NB4 (cell line): Measurements from ENCODE around the gene COMMD1.
A peak's percentile ranks its signal among the peaks of the same experiment; 100 is the strongest.
"Not testable (repeated sequence)": the region's sequence is repeated elsewhere in the genome, so short reads cannot be mapped to it uniquely, and the experiment has no call there.

Source experiments
- DNase-seq: peaks from one replicate; pipeline ENCODE4 v3.0.0; 2010; ENCODE audit warnings: low read depth
- H3K4me3 ChIP-seq: one replicate; pipeline ENCODE4 v1.5.1; 2011; ENCODE audit warnings: mild to moderate bottlenecking, low read depth, low read length, moderate library complexity
- CTCF ChIP-seq: IDR thresholded peaks from one replicate; pipeline ENCODE4 v1.5.1; 2012; ENCODE audit warnings: low read depth, low read length
- MAX ChIP-seq: IDR thresholded peaks from 2 replicates; pipeline ENCODE4 v1.6.1; 2011; ENCODE audit warnings: low read depth, low read length
- MYC ChIP-seq: IDR thresholded peaks from 2 replicates; pipeline ENCODE4 v1.6.1; 2011; ENCODE audit warnings: low read depth, low read length
- POLR2A ChIP-seq: IDR thresholded peaks from 2 replicates; pipeline ENCODE4 v1.6.1; 2011; ENCODE audit warnings: mild to moderate bottlenecking; ENCODE audit not compliant: insufficient read length; ENCODE audit errors: extremely low read depth

The COMMD1 gene

GRCh38 chr2:62119311-62119974 is 214.0 kb downstream of the COMMD1 start:
- peak; percentile 56 for DNase-seq
- no peak for TF ChIP-seq MAX
- TF ChIP-seq POLR2A: no peak
- no peak for TF ChIP-seq MYC
- TF ChIP-seq CTCF: no peak
- H3K4me3 ChIP-seq: no peak overlapping the region

GRCh38 chr2:62126239-62126638 is 220.8 kb downstream of the COMMD1 start:
- DNase-seq, H3K4me3 ChIP-seq: not testable (repeated sequence)

GRCh38 chr2:62133320-62133823 is 227.9 kb downstream of the COMMD1 start:
- no peak overlapping the region for H3K4me3 ChIP-seq
- DNase-seq: no peak
- TF ChIP-seq CTCF (no peak), POLR2A (no peak), MYC (no peak), MAX (no peak)

GRCh38 chr2:62136956-62137830 is 231.7 kb downstream of the COMMD1 start:
- TF ChIP-seq MAX (no peak), CTCF (no peak), MYC (no peak), POLR2A (no peak)
- H3K4me3 ChIP-seq: no peak overlapping the region
- no peak for DNase-seq

GRCh38 chr2:62140426-62141141 is 235.1 kb downstream of the COMMD1 start:
- no peak overlapping the region for H3K4me3 ChIP-seq
- no peak for DNase-seq
- no peak for TF ChIP-seq MAX
- TF ChIP-seq CTCF: no peak
- TF ChIP-seq POLR2A: no peak
- TF ChIP-seq MYC: no peak
